Endothelial cell of umbilical vein (primary cell): ENCODE measurements around the gene SLAMF1. TPM values are rescaled to one million over a fixed set of nuclear protein-coding genes. Genes with fewer than 3 reads are reported as not detected.

ENCODE experiments used
- BruUV-seq: library from RNA; stranded (reverse); fragments of 400-500 nt; replicated peaks from 2 replicates; lab custom pipeline; 2021; lab: Mats Ljungman, UMichigan
- CTCF ChIA-PET: fragments of 300-600, 350-600 bp; sonication (Branson Sonifier 250); formaldehyde crosslinking; loops from one replicate; lab custom pipeline; 2021; ENCODE audit warnings: antibody characterized with exemption, inconsistent platforms; lab: Charles Lee
- POLR2A ChIA-PET: fragments of 300-600, 350-600 bp; sonication (Branson Sonifier 250); formaldehyde crosslinking; loops from one replicate; lab custom pipeline; 2021; ENCODE audit warnings: antibody characterized with exemption, inconsistent platforms; lab: Charles Lee
- DNase-seq: peaks from one replicate; pipeline ENCODE4 v3.0.0-alpha.2; 2011; ENCODE audit warnings: low read depth, low spot score
- FAIRE-seq: peaks from 2 replicates; lab custom pipeline; 2011; peaks lifted over from hg19 to GRCh38; lab: Jason Lieb, UNC
- H2AFZ ChIP-seq: 2 replicates; pipeline ENCODE4 v1.6.0; 2012; ENCODE audit warnings: low read depth, low read length, control low read depth, inconsistent platforms
- H3K27ac ChIP-seq: 2 replicates; pipeline ENCODE4 v1.5.1; 2011; ENCODE audit warnings: low read depth, mild to moderate bottlenecking, control low read depth, low read length, moderate library complexity; ENCODE audit not compliant: insufficient read depth
- H3K27me3 ChIP-seq, 2 experiments: 2 replicates each; pipeline versions ENCODE4 v1.6.0 to v1.6.1; 2011; ENCODE audit warnings: low read length in 2 of 2, mixed read lengths in 1 of 2; ENCODE audit not compliant: control insufficient read depth in 2 of 2, insufficient read depth in 2 of 2
- H3K36me3 ChIP-seq, 2 experiments: 2 replicates in 1 of 2; 3 replicates in 1 of 2; pipeline ENCODE4 v1.5.1; 2011; ENCODE audit warnings: low read length in 2 of 2, mild to moderate bottlenecking in 1 of 2, moderate library complexity in 1 of 2; ENCODE audit not compliant: control insufficient read depth in 2 of 2, insufficient read depth in 2 of 2; ENCODE audit errors: extremely low read depth in 1 of 2
- H3K4me1 ChIP-seq: 3 replicates; pipeline ENCODE4 v1.5.1; 2011; ENCODE audit warnings: mild to moderate bottlenecking, low read length; ENCODE audit not compliant: control insufficient read depth, insufficient read depth; ENCODE audit errors: extremely low read depth
- H3K4me2 ChIP-seq: 2 replicates; pipeline ENCODE4 v1.6.1; 2011; ENCODE audit warnings: low read length, control low read depth, mixed read lengths; ENCODE audit not compliant: insufficient read depth
- H3K4me3 ChIP-seq, 3 experiments: fragments of 200-600 bp in 1 of 3; sonication (generic), shearing (Covaris generic) in 1 of 3; replicated peaks in 1 of 3; 2 replicates each; pipeline ENCODE4 v1.5.1; 2011 to 2016; ENCODE audit warnings: control low read depth in 3 of 3, low read length in 3 of 3, mild to moderate bottlenecking in 2 of 3, inconsistent platforms in 1 of 3, low read depth in 1 of 3, moderate library complexity in 1 of 3; ENCODE audit not compliant: insufficient read depth in 1 of 3
- H3K79me2 ChIP-seq: 2 replicates; pipeline ENCODE4 v1.6.0; 2012; ENCODE audit warnings: low read length, inconsistent platforms; ENCODE audit not compliant: control insufficient read depth, insufficient read depth
- H3K9ac ChIP-seq: replicated peaks from 2 replicates; pipeline ENCODE3; 2011; ENCODE audit warnings: low read length, control low read depth; ENCODE audit not compliant: insufficient read depth; ENCODE audit errors: extremely low read depth
- H3K9me1 ChIP-seq: replicated peaks from 3 replicates; pipeline ENCODE4 v1.6.0; 2011; ENCODE audit warnings: mild to moderate bottlenecking, low read length; ENCODE audit not compliant: control insufficient read depth, insufficient read depth; ENCODE audit errors: extremely low read depth
- H3K9me3 ChIP-seq: replicated peaks from 2 replicates; pipeline ENCODE4 v1.5.1; 2012; ENCODE audit warnings: low read length, inconsistent platforms; ENCODE audit not compliant: control insufficient read depth, insufficient read depth
- H4K20me1 ChIP-seq: replicated peaks from 2 replicates; pipeline ENCODE3; 2011; ENCODE audit warnings: mild to moderate bottlenecking, low read length; ENCODE audit not compliant: control insufficient read depth, insufficient read depth; ENCODE audit errors: extremely low read depth
- JUN ChIP-seq: IDR thresholded peaks from 2 replicates; pipeline ENCODE4 v1.6.1; 2011; ENCODE audit warnings: borderline replicate concordance, low read depth; ENCODE audit not compliant: insufficient read length, insufficient read depth
- MAX ChIP-seq: IDR thresholded peaks from 2 replicates; pipeline ENCODE4 v1.6.1; 2011; ENCODE audit not compliant: insufficient read depth, insufficient read length
- dilution Hi-C: fragments of 300-500 bp; cut with MboI; formaldehyde crosslinking; loops from one replicate; pipeline ENCODE4 v1.15.0; 2019; ENCODE audit warnings: low sequenced_read_pairs; ENCODE audit not compliant: extremely low pct_ligation_motif_present
- intact Hi-C: fragments of 100-400 bp; cut with micrococcal nuclease; formaldehyde crosslinking; loops from one replicate; pipeline ENCODE4 v1.10.0; 2022
- polyA plus RNA-seq, 4 experiments: library from polyadenylated mRNA; depleted of rRNA in 3 of 4; stranded (reverse) in 3 of 4; unstranded in 1 of 4; fragments of >200 nt; gene quantifications; 2 replicates each; pipeline versions ENCODE4 v1.2.1 to v1.2.3, GENCODE V29; 2011 to 2012; ENCODE audit warnings: missing spikeins in 1 of 4
- total RNA-seq: library from RNA; stranded (reverse); gene quantifications from 2 replicates; pipeline ENCODE4 v1.2.3, GENCODE V29; 2021

Gene SLAMF1
- total and polyA plus RNA-seq, 2 donors (not counting 3 experiments of a cell fraction or from before 2014, with no cell fraction given) = not detected

- ChIA-PET CTCF (no interaction called here), POLR2A (no interaction called here)
- no peak for FAIRE-seq
Measured at GRCh38 chr1:160612613-160613218, 34.1 kb downstream of the SLAMF1 start.

GRCh38 chr1:160610569-160611242 is 36.1 kb downstream of the SLAMF1 start:
- no peak overlapping the region for H3K9ac ChIP-seq
- no peak overlapping the region for H3K4me2 ChIP-seq
- no TSS peak for BruUV-seq
- H2AFZ ChIP-seq = no peak overlapping the region
- intact Hi-C loops = no loop called here
- ChIA-PET CTCF (interaction anchor here (0.9 to 3.0 kb wide), 4 partner anchors 143 to 509 kb away, joined by 3 to 18 read pairs (median 3); no protein-coding TSS in a partner anchor), POLR2A (no interaction called here)
- no peaks in the 10 kb centered on the region for H3K4me1 ChIP-seq
- no peaks in the 10 kb centered on the region for H3K9me1 ChIP-seq
- H4K20me1 ChIP-seq = no peaks in the 10 kb centered on the region
- peaks cover 20 to 22% of the 10 kb centered on the region in 2 experiments for H3K27me3 ChIP-seq
- no peaks in the 10 kb centered on the region for H3K36me3 ChIP-seq
- no peaks in the 10 kb centered on the region for H3K79me2 ChIP-seq
- dilution Hi-C loops = no loop called here
- TF ChIP-seq MAX (no peak), JUN (no peak)
- no peak overlapping the region for H3K4me3 ChIP-seq
- no peaks in the 10 kb centered on the region for H3K9me3 ChIP-seq
- no peak overlapping the region for H3K27ac ChIP-seq
- DNase-seq (no peak), FAIRE-seq (no peak)

More at GRCh38 chr1:160612613-160613218, 34.1 kb downstream of the SLAMF1 start:
- Histone ChIP-seq H4K20me1 (no peaks in the 10 kb centered on the region), H2AFZ (no peak overlapping the region), H3K9me1 (no peaks in the 10 kb centered on the region), H3K9ac (no peak overlapping the region), H3K27me3 (peaks cover 18 to 22% of the 10 kb centered on the region in 2 experiments), H3K9me3 (no peaks in the 10 kb centered on the region), H3K27ac (no peak overlapping the region), H3K4me2 (no peak overlapping the region), H3K36me3 (no peaks in the 10 kb centered on the region), H3K79me2 (no peaks in the 10 kb centered on the region), H3K4me3 (no peak overlapping the region), H3K4me1 (no peaks in the 10 kb centered on the region)
- no peak for DNase-seq
- intact Hi-C loops (no loop called here), dilution Hi-C loops (no loop called here)
- TF ChIP-seq MAX = no peak
- BruUV-seq = no TSS peak
